Activated naive CD8-positive, alpha-beta T cell treated with anti-CD3 and anti-CD28 coated beads for 36 hours (primary cell): ENCODE results near the gene MAP1LC3B. TPM values are rescaled to one million over a fixed set of nuclear protein-coding genes. Genes with fewer than 3 reads are reported as not detected.

ENCODE experiments used
- DNase-seq: peaks from one replicate; pipeline ENCODE4 v3.0.0; 2021
- H3K27ac Mint-ChIP-seq: one replicate; pipeline ENCODE4 v1.8.0; 2022; ENCODE audit warnings: mild to moderate bottlenecking, moderate library complexity, mixed read lengths
- H3K27me3 Mint-ChIP-seq: one replicate; pipeline ENCODE4 v1.8.0; 2022; ENCODE audit warnings: mild to moderate bottlenecking, mixed read lengths
- H3K36me3 Mint-ChIP-seq: one replicate; pipeline ENCODE4 v1.8.0; 2021; ENCODE audit warnings: mild to moderate bottlenecking, mixed read lengths
- H3K4me1 Mint-ChIP-seq: one replicate; pipeline ENCODE4 v1.8.0; 2021; ENCODE audit warnings: mixed read lengths
- H3K4me3 Mint-ChIP-seq: one replicate; pipeline ENCODE4 v1.8.0; 2022; ENCODE audit warnings: mild to moderate bottlenecking, moderate library complexity, mixed read lengths
- H3K9me3 Mint-ChIP-seq: one replicate; pipeline ENCODE4 v1.8.0; 2022; ENCODE audit warnings: mixed read lengths
- total RNA-seq, 2 experiments: library from RNA; stranded (reverse); gene quantifications; one replicate each; pipeline ENCODE4 v1.2.3, GENCODE V29; 2021

MAP1LC3B gene
- 10 to 100 TPM; 55.6 to 57.0 TPM for total RNA-seq

- Mint-ChIP-seq H3K27me3 (no peaks in the 10 kb centered on the region), H3K9me3 (no peaks in the 10 kb centered on the region), H3K27ac (peak within 1 kb of the TSS; percentile 98), H3K4me1 (peaks cover 52% of the 10 kb centered on the region), H3K4me3 (peak within 1 kb of the TSS; percentile 90), H3K36me3 (peaks cover 14% of the 10 kb centered on the region)
- peak; percentile 100 for DNase-seq
Observed at GRCh38 chr16:87391950-87392820, at the start of gene MAP1LC3B. Gene MAP1LC3B, plus strand, starts transcription at chr16:87392336. Its CDS starts 92 bp downstream, at chr16:87392428.

GRCh38 chr16:87342504-87342903 lies 49.6 kb upstream of the MAP1LC3B start:
- Mint-ChIP-seq H3K27ac (no peak overlapping the region), H3K36me3 (peaks cover 32% of the 10 kb centered on the region), H3K4me1 (peaks cover 26% of the 10 kb centered on the region), H3K27me3 (no peaks in the 10 kb centered on the region), H3K4me3 (no peak overlapping the region), H3K9me3 (no peaks in the 10 kb centered on the region)
- DNase-seq, result no peak

GRCh38 chr16:87342978-87343752 lies 49.0 kb upstream of the MAP1LC3B start:
- DNase-seq, result no peak
- Mint-ChIP-seq H3K4me3 (no peak overlapping the region), H3K27ac (peak overlapping the region; percentile 7), H3K36me3 (peaks cover 31% of the 10 kb centered on the region), H3K4me1 (peaks cover 23% of the 10 kb centered on the region), H3K9me3 (no peaks in the 10 kb centered on the region), H3K27me3 (no peaks in the 10 kb centered on the region)

GRCh38 chr16:87343753-87344050 lies 48.4 kb upstream of the MAP1LC3B start:
- Mint-ChIP-seq H3K27me3 (no peaks in the 10 kb centered on the region), H3K27ac (no peak overlapping the region), H3K9me3 (no peaks in the 10 kb centered on the region), H3K4me3 (no peak overlapping the region), H3K36me3 (peaks cover 31% of the 10 kb centered on the region), H3K4me1 (peaks cover 22% of the 10 kb centered on the region)
- no peak for DNase-seq

- Mint-ChIP-seq H3K36me3 (peaks cover 24% of the 10 kb centered on the region), H3K4me3 (peak overlapping the region; percentile 4), H3K27me3 (no peaks in the 10 kb centered on the region), H3K4me1 (peaks cover 19% of the 10 kb centered on the region), H3K27ac (peak overlapping the region; percentile 60), H3K9me3 (no peaks in the 10 kb centered on the region)
- no peak for DNase-seq
Observed at GRCh38 chr16:87344165-87344930, 47.8 kb upstream of the MAP1LC3B start.

GRCh38 chr16:87344931-87345631 lies 47.1 kb upstream of the MAP1LC3B start:
- peaks cover 22% of the 10 kb centered on the region for H3K36me3 Mint-ChIP-seq
- H3K27me3 Mint-ChIP-seq, result no peaks in the 10 kb centered on the region
- peak overlapping the region; percentile 32 for H3K4me3 Mint-ChIP-seq

GRCh38 chr16:87345726-87346424 lies 46.3 kb upstream of the MAP1LC3B start:
- no peaks in the 10 kb centered on the region for H3K9me3 Mint-ChIP-seq
- peaks cover 20% of the 10 kb centered on the region for H3K36me3 Mint-ChIP-seq
- H3K4me3 Mint-ChIP-seq, result no peak overlapping the region
- H3K27ac Mint-ChIP-seq, result peak overlapping the region; percentile 91
- no peak for DNase-seq
- peaks cover 19% of the 10 kb centered on the region for H3K4me1 Mint-ChIP-seq
- no peaks in the 10 kb centered on the region for H3K27me3 Mint-ChIP-seq

More at GRCh38 chr16:87344931-87345631, 47.1 kb upstream of the MAP1LC3B start:
- Mint-ChIP-seq H3K27ac (peak overlapping the region; percentile 91), H3K9me3 (no peaks in the 10 kb centered on the region), H3K4me1 (peaks cover 19% of the 10 kb centered on the region)
- peak; percentile 55 for DNase-seq

- Mint-ChIP-seq H3K27me3 (no peaks in the 10 kb centered on the region), H3K27ac (peak overlapping the region; percentile 91), H3K36me3 (peaks cover 19% of the 10 kb centered on the region), H3K9me3 (no peaks in the 10 kb centered on the region), H3K4me1 (peaks cover 19% of the 10 kb centered on the region), H3K4me3 (no peak overlapping the region)
- no peak for DNase-seq
Observed at GRCh38 chr16:87346517-87347060, 45.5 kb upstream of the MAP1LC3B start.

GRCh38 chr16:87347932-87348615 lies 44.1 kb upstream of the MAP1LC3B start:
- DNase-seq, result no peak
- no peak overlapping the region for H3K27ac Mint-ChIP-seq
- no peaks in the 10 kb centered on the region for H3K9me3 Mint-ChIP-seq
- H3K27me3 Mint-ChIP-seq, result no peaks in the 10 kb centered on the region
- H3K36me3 Mint-ChIP-seq, result peaks cover 15% of the 10 kb centered on the region
- peaks cover 14% of the 10 kb centered on the region for H3K4me1 Mint-ChIP-seq
- no peak overlapping the region for H3K4me3 Mint-ChIP-seq

GRCh38 chr16:87348616-87349157 lies 43.4 kb upstream of the MAP1LC3B start:
- Mint-ChIP-seq H3K27ac (no peak overlapping the region), H3K4me1 (peaks cover 13% of the 10 kb centered on the region), H3K4me3 (no peak overlapping the region), H3K36me3 (peaks cover 13% of the 10 kb centered on the region), H3K9me3 (no peaks in the 10 kb centered on the region), H3K27me3 (no peaks in the 10 kb centered on the region)
- DNase-seq, result no peak

- Mint-ChIP-seq H3K4me3 (no peak overlapping the region), H3K27me3 (no peaks in the 10 kb centered on the region), H3K27ac (peak overlapping the region; percentile 9), H3K36me3 (peaks cover 11% of the 10 kb centered on the region), H3K4me1 (peaks cover 7% of the 10 kb centered on the region), H3K9me3 (no peaks in the 10 kb centered on the region)
- DNase-seq, result no peak
Observed at GRCh38 chr16:87350031-87350430, 42.1 kb upstream of the MAP1LC3B start.

- DNase-seq, result no peak
- no peak overlapping the region for H3K4me3 Mint-ChIP-seq
- peaks cover under 1% of the 10 kb centered on the region for H3K4me1 Mint-ChIP-seq
- peaks cover 6% of the 10 kb centered on the region for H3K36me3 Mint-ChIP-seq
- H3K27ac Mint-ChIP-seq, result no peak overlapping the region
- H3K9me3 Mint-ChIP-seq, result no peaks in the 10 kb centered on the region
- H3K27me3 Mint-ChIP-seq, result no peaks in the 10 kb centered on the region
Observed at GRCh38 chr16:87350681-87351319, 41.3 kb upstream of the MAP1LC3B start.

GRCh38 chr16:87351320-87351698 lies 40.8 kb upstream of the MAP1LC3B start:
- H3K4me1 Mint-ChIP-seq, result no peaks in the 10 kb centered on the region
- H3K27ac Mint-ChIP-seq, result no peak overlapping the region
- no peak overlapping the region for H3K4me3 Mint-ChIP-seq
- H3K27me3 Mint-ChIP-seq, result no peaks in the 10 kb centered on the region
- no peak for DNase-seq
- peaks cover 4% of the 10 kb centered on the region for H3K36me3 Mint-ChIP-seq
- no peaks in the 10 kb centered on the region for H3K9me3 Mint-ChIP-seq
